IMR-90 (cell line): Measurements from ENCODE around the gene KLC1. TPM values are rescaled to one million over a fixed set of nuclear protein-coding genes. Genes with fewer than 3 reads are reported as not detected.

ENCODE experiments used
- ATAC-seq: fragments of 200-7000 bp; cut with Tn5 transposase; 2 replicates; pipeline ENCODE4 v1.9.1; 2020; ENCODE audit warnings: low read depth, mild to moderate bottlenecking, moderate library complexity
- BruUV-seq: library from RNA; stranded (reverse); fragments of 400-500 nt; replicated peaks from 2 replicates; lab custom pipeline; 2021; lab: Mats Ljungman, UMichigan
- CTCF ChIA-PET: fragments of 300-600 bp; formaldehyde crosslinking; extraction: SDS; loops from one replicate; lab custom pipeline; 2021; ENCODE audit warnings: antibody characterized with exemption; lab: Yijun Ruan, JAX
- POLR2A ChIA-PET: fragments of 300-600 bp; sonication (Branson Sonifier 250); formaldehyde crosslinking; loops from one replicate; lab custom pipeline; 2022; ENCODE audit warnings: antibody characterized with exemption; ENCODE audit not compliant: unreplicated experiment; lab: Charles Lee
- DNase-seq: peaks from one replicate; pipeline ENCODE4 v3.0.0; 2013
- H2AFZ ChIP-seq: replicated peaks from 2 replicates; pipeline ENCODE3; 2013; ENCODE audit warnings: low read length, mild to moderate bottlenecking; ENCODE audit not compliant: poor library complexity
- H2AK5ac ChIP-seq: 2 replicates; pipeline ENCODE4 v1.6.1; 2013; ENCODE audit warnings: low read depth, low read length, inconsistent platforms
- H2AK9ac ChIP-seq: replicated peaks from 2 replicates; pipeline ENCODE3; 2013; ENCODE audit warnings: mild to moderate bottlenecking, low read depth, low read length, moderate library complexity; ENCODE audit not compliant: poor library complexity
- H2BK120ac ChIP-seq: 2 replicates; pipeline ENCODE4 v1.6.1; 2013; ENCODE audit warnings: low read depth, low read length, inconsistent platforms
- H2BK15ac ChIP-seq: 3 replicates; pipeline ENCODE4 v1.6.1; 2013; ENCODE audit warnings: low read depth, low read length, inconsistent platforms
- H2BK20ac ChIP-seq: 2 replicates; pipeline ENCODE4 v1.6.1; 2013; ENCODE audit warnings: low read depth, mild to moderate bottlenecking, inconsistent platforms, low read length, moderate library complexity
- H2BK5ac ChIP-seq: 2 replicates; pipeline ENCODE4 v1.6.1; 2013; ENCODE audit warnings: mild to moderate bottlenecking, low read depth, low read length, inconsistent platforms; ENCODE audit not compliant: poor library complexity, severe bottlenecking
- H3K14ac ChIP-seq: replicated peaks from 2 replicates; pipeline ENCODE4 v1.6.1; 2013; ENCODE audit warnings: low read depth, low read length, inconsistent platforms
- H3K18ac ChIP-seq: 2 replicates; pipeline ENCODE4 v1.6.1; 2013; ENCODE audit warnings: low read depth, low read length, control low read depth
- H3K23ac ChIP-seq: 2 replicates; pipeline ENCODE4 v1.6.1; 2013; ENCODE audit warnings: low read depth, low read length, inconsistent platforms
- H3K27ac ChIP-seq: 2 replicates; pipeline ENCODE4 v1.5.1; 2013; ENCODE audit warnings: mild to moderate bottlenecking, control low read depth, low read length; ENCODE audit not compliant: insufficient read depth
- H3K27me3 ChIP-seq: 2 replicates; pipeline ENCODE4 v1.6.1; 2013; ENCODE audit warnings: low read length; ENCODE audit not compliant: control insufficient read depth, insufficient read depth
- H3K36me3 ChIP-seq: 2 replicates; pipeline ENCODE4 v1.6.1; 2013; ENCODE audit warnings: low read length, mixed read lengths; ENCODE audit not compliant: control insufficient read depth, insufficient read depth
- H3K4ac ChIP-seq: 2 replicates; pipeline ENCODE4 v1.6.1; 2013; ENCODE audit warnings: low read depth, low read length, inconsistent platforms
- H3K4me1 ChIP-seq: 2 replicates; pipeline ENCODE4 v1.6.1; 2013; ENCODE audit warnings: low read length, mixed read lengths; ENCODE audit not compliant: control insufficient read depth, insufficient read depth
- H3K4me2 ChIP-seq: 2 replicates; pipeline ENCODE4 v1.6.1; 2013; ENCODE audit warnings: low read depth, mild to moderate bottlenecking, control low read depth, low read length, moderate library complexity
- H3K4me3 ChIP-seq: 2 replicates; pipeline ENCODE4 v1.5.1; 2013; ENCODE audit warnings: low read depth, mild to moderate bottlenecking, control low read depth, low read length, moderate library complexity; ENCODE audit not compliant: insufficient read depth
- H3K56ac ChIP-seq: 2 replicates; pipeline ENCODE4 v1.6.1; 2013; ENCODE audit warnings: low read length, inconsistent platforms; ENCODE audit not compliant: insufficient read depth; ENCODE audit errors: extremely low read depth
- H3K79me1 ChIP-seq, 2 experiments: 2 replicates each; pipeline ENCODE4 v1.6.1; 2013; ENCODE audit warnings: low read length in 2 of 2, inconsistent platforms in 1 of 2, low read depth in 1 of 2
- H3K9ac ChIP-seq: 2 replicates; pipeline ENCODE4 v1.6.1; 2013; ENCODE audit warnings: low read depth, low read length, control low read depth
- H3K9me1 ChIP-seq: 2 replicates; pipeline ENCODE4 v1.6.1; 2013; ENCODE audit warnings: low read length, inconsistent platforms; ENCODE audit not compliant: insufficient read depth
- H3K9me3 ChIP-seq: 2 replicates; pipeline ENCODE4 v1.6.1; 2013; ENCODE audit warnings: low read length; ENCODE audit not compliant: control insufficient read depth, insufficient read depth
- H4K20me1 ChIP-seq: 2 replicates; pipeline ENCODE4 v1.6.1; 2013; ENCODE audit warnings: low read length, inconsistent platforms; ENCODE audit not compliant: insufficient read depth
- H4K5ac ChIP-seq: 2 replicates; pipeline ENCODE4 v1.6.1; 2013; ENCODE audit warnings: mild to moderate bottlenecking, low read depth, low read length, control low read depth
- H4K8ac ChIP-seq, 2 experiments: 2 replicates each; pipeline ENCODE4 v1.6.1; 2013; ENCODE audit warnings: low read depth in 2 of 2, low read length in 2 of 2, control low read depth in 1 of 2, inconsistent platforms in 1 of 2
- H4K91ac ChIP-seq: 2 replicates; pipeline ENCODE4 v1.6.1; 2013; ENCODE audit warnings: low read depth, low read length, inconsistent platforms; ENCODE audit not compliant: insufficient read depth
- CEBPB ChIP-seq: IDR thresholded peaks from 2 replicates; pipeline ENCODE4 v1.6.1; 2012; ENCODE audit warnings: low read depth, low read length, improper control_type of control experiment
- CHD1 ChIP-seq: IDR thresholded peaks from 2 replicates; pipeline ENCODE4 v1.6.1; 2012; ENCODE audit warnings: low read depth, low read length, improper control_type of control experiment
- CTCF ChIP-seq: conservative IDR thresholded peaks from 2 replicates; pipeline ENCODE4 v1.5.1; 2012; ENCODE audit warnings: mild to moderate bottlenecking, low read depth, low read length, improper control_type of control experiment
- ELK1 ChIP-seq: fragments of 150-350 bp; IDR thresholded peaks from 2 replicates; pipeline ENCODE4 v1.6.1; 2016; ENCODE audit warnings: low read depth, mild to moderate bottlenecking, low read length, moderate library complexity, borderline replicate concordance
- FOS ChIP-seq: fragments of 150-350 bp; IDR thresholded peaks from 2 replicates; pipeline ENCODE4 v1.6.1; 2016; ENCODE audit warnings: low read depth, low read length
- MXI1 ChIP-seq: IDR thresholded peaks from 2 replicates; pipeline ENCODE4 v1.6.1; 2012; ENCODE audit warnings: low read depth, mild to moderate bottlenecking, low read length, moderate library complexity, borderline replicate concordance
- NFE2L2 ChIP-seq: fragments of 150-350 bp; IDR thresholded peaks from 2 replicates; pipeline ENCODE4 v1.6.1; 2016; ENCODE audit warnings: low read depth, mild to moderate bottlenecking, low read length
- POLR2A ChIP-seq: IDR thresholded peaks from 2 replicates; pipeline ENCODE4 v1.6.1; 2012; ENCODE audit warnings: mild to moderate bottlenecking, low read depth, low read length
- RAD21 ChIP-seq: IDR thresholded peaks from 2 replicates; pipeline ENCODE4 v1.6.1; 2012; ENCODE audit warnings: low read length, improper control_type of control experiment
- RCOR1 ChIP-seq: IDR thresholded peaks from 2 replicates; pipeline ENCODE4 v1.6.1; 2012; ENCODE audit warnings: mild to moderate bottlenecking, low read length, improper control_type of control experiment; ENCODE audit not compliant: insufficient replicate concordance
- RFX5 ChIP-seq: IDR thresholded peaks from 2 replicates; pipeline ENCODE4 v1.8.0; 2012; ENCODE audit warnings: low read depth, mild to moderate bottlenecking, low read length, moderate library complexity
- SMC3 ChIP-seq: fragments of 150-350 bp; IDR thresholded peaks from 2 replicates; pipeline ENCODE4 v1.6.1; 2016; ENCODE audit warnings: low read depth, mild to moderate bottlenecking, antibody characterized with exemption, low read length, moderate library complexity
- WGBS, 2 experiments: methylation state at CpG; one replicate each; pipeline versions ENCODE4 v1.1.5 to v1.1.7; 2013; ENCODE audit warnings: missing lambda C conversion rate in 2 of 2; ENCODE audit not compliant: insufficient read length in 1 of 2; ENCODE audit errors: extremely low coverage in 2 of 2; 5-methylcytosine and 5-hydroxymethylcytosine counted together
- dilution Hi-C: fragments of 300-500 bp; cut with HindIII; formaldehyde crosslinking; loops from one replicate; pipeline ENCODE4 v1.14.3; 2018; ENCODE audit warnings: low sequenced_read_pairs; ENCODE audit not compliant: unreplicated experiment
- in situ Hi-C: fragments of 300-500 bp; cut with MboI; formaldehyde crosslinking; loops from 3 replicates; pipeline ENCODE4 v1.14.3; 2019; ENCODE audit warnings: low sequenced_read_pairs, inconsistent platforms, mixed read lengths
- intact Hi-C: fragments of 100-400 bp; cut with micrococcal nuclease; formaldehyde crosslinking; loops from 2 replicates; pipeline ENCODE4 v1.10.0; 2022
- polyA plus RNA-seq, 3 experiments: library from polyadenylated mRNA; depleted of rRNA; stranded (reverse); fragments of >200 nt; gene quantifications; 2 replicates each; pipeline ENCODE4 v1.2.3, GENCODE V29; 2012; ENCODE audit warnings: low replicate concordance in 1 of 3
- total RNA-seq: library from RNA; depleted of rRNA; stranded (reverse); fragments of >200 nt; gene quantifications from 2 replicates; pipeline ENCODE4 v1.2.3, GENCODE V29; 2012

Gene KLC1
- total and polyA plus RNA-seq, 2 of the 4 experiments (the other 2 are of a cell fraction) = 101 to 157 TPM

GRCh38 chr14:103685276-103686211 is 56.5 kb downstream of the KLC1 start:
- DNase-seq (no peak), ATAC-seq (no peak)
- Histone ChIP-seq H2BK5ac (no peak overlapping the region), H2BK120ac (no peak overlapping the region), H2BK15ac (no peak overlapping the region), H4K8ac (no peak overlapping the region), H3K4me3 (no peak overlapping the region), H3K18ac (no peak overlapping the region), H3K27me3 (no peaks in the 10 kb centered on the region), H4K91ac (no peak overlapping the region), H2AFZ (no peak overlapping the region), H3K4ac (no peak overlapping the region), H3K4me2 (no peak overlapping the region), H2AK9ac (peak overlapping the region; percentile 9), H4K5ac (no peak overlapping the region), H3K9me1 (peaks cover 10% of the 10 kb centered on the region; the same call in 1 of the 2 replicates), H3K56ac (no peak overlapping the region), H3K79me1 (peaks cover 44 to 76% of the 10 kb centered on the region in 2 experiments), H3K4me1 (peaks cover 8% of the 10 kb centered on the region), H4K20me1 (peaks cover 49% of the 10 kb centered on the region), H3K36me3 (peaks cover 60% of the 10 kb centered on the region), H3K9ac (no peak overlapping the region), H3K14ac (no peak overlapping the region), H3K23ac (no peak overlapping the region), H3K27ac (no peak overlapping the region), H2BK20ac (no peak overlapping the region), H2AK5ac (no peak overlapping the region), H3K9me3 (no peaks in the 10 kb centered on the region)
- ChIA-PET POLR2A (no interaction called here), CTCF (no interaction called here)
- intact Hi-C loops = no loop called here
- BruUV-seq = no TSS peak
- in situ Hi-C loops = loop anchor here (10.0 kb wide), 1 partner anchor 111 kb away; no protein-coding TSS in a partner anchor
- WGBS, 2 experiments = 96% methylated on average over 4 of the region's 23 CpGs; no CpG with 5 or more reads in 1 of the 2 experiments
- TF ChIP-seq FOS (no peak), RAD21 (no peak), RCOR1 (no peak), CHD1 (no peak), ELK1 (no peak), RFX5 (no peak), MXI1 (no peak), SMC3 (no peak), POLR2A (no peak), NFE2L2 (no peak), CTCF (no peak), CEBPB (no peak)
- dilution Hi-C loops = no loop called here
